ENCODE data around the gene PXYLP1. TPM values are rescaled to one million over a fixed set of nuclear protein-coding genes. Genes with fewer than 3 reads are reported as not detected.
"Not testable (repeated sequence)": the region's sequence is repeated elsewhere in the genome, so short reads cannot be mapped to it uniquely, and the experiment has no call there.

The PXYLP1 gene
- polyA plus RNA-seq, 1 experiment, result 20.0 TPM

DNA sequence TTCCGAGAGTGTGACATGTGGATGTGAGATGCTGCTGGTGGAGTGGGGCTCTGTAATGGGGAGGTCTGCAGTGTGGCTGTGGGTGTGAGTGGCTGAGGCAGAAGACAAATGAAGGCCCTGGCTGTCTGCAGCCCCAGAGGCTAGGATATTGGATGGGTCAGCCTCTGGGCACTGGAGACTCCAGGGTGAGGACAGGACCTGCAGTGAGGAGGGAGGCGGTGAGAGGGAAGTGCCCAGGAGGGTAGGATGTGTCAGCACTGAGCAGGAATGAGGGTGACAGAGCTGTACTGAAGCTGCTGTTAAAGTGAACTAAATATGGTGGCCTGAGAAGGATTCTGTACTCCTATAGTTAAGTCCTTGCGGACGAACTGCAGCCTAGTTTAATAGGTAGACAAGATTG lies 27.3 kb upstream of the PXYLP1 start:
- no peak overlapping the region for H3K4me3 ChIP-seq (ENCODE audit: low read depth, low read length)
- no peak for DNase-seq (ENCODE audit: low read depth, low spot score)
- peaks cover 21% of the 10 kb centered on the region for H3K27me3 ChIP-seq (ENCODE audit: control insufficient read depth, insufficient read depth, low read length)
- no peaks in the 10 kb centered on the region for H3K9me3 ChIP-seq (ENCODE audit: control insufficient read depth, insufficient read depth, low read length)
- CTCF ChIA-PET, result no interaction called here
- no peak overlapping the region for H3K27ac ChIP-seq (ENCODE audit: low read depth, low read length)
- TF ChIP-seq, protein P1, sequence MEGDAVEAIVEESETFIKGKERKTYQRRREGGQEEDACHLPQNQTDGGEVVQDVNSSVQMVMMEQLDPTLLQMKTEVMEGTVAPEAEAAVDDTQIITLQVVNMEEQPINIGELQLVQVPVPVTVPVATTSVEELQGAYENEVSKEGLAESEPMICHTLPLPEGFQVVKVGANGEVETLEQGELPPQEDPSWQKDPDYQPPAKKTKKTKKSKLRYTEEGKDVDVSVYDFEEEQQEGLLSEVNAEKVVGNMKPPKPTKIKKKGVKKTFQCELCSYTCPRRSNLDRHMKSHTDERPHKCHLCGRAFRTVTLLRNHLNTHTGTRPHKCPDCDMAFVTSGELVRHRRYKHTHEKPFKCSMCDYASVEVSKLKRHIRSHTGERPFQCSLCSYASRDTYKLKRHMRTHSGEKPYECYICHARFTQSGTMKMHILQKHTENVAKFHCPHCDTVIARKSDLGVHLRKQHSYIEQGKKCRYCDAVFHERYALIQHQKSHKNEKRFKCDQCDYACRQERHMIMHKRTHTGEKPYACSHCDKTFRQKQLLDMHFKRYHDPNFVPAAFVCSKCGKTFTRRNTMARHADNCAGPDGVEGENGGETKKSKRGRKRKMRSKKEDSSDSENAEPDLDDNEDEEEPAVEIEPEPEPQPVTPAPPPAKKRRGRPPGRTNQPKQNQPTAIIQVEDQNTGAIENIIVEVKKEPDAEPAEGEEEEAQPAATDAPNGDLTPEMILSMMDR (IDR thresholded peaks at IDR 0.05; ENCODE audit: low read depth, low read length), result no peak
- POLR2A ChIA-PET, result no interaction called here

- H3K27ac ChIP-seq (ENCODE audit: low read depth, low read length); POLR2A ChIA-PET; H3K27me3 ChIP-seq (ENCODE audit: control insufficient read depth, insufficient read depth, low read length); CTCF ChIA-PET; H3K4me3 ChIP-seq (ENCODE audit: low read depth, low read length); DNase-seq (ENCODE audit: low read depth, low spot score); H3K9me3 ChIP-seq (ENCODE audit: control insufficient read depth, insufficient read depth, low read length): not testable (repeated sequence)
Observed at GRCh38 chr3:141211306-141211705, 20.3 kb upstream of the PXYLP1 start.

GRCh38 chr3:141212101-141212500 lies 19.5 kb upstream of the PXYLP1 start:
- ChIA-PET POLR2A (no interaction called here), CTCF (no interaction called here)
- TF ChIP-seq, protein P1 (IDR thresholded peaks at IDR 0.05; ENCODE audit: low read depth, low read length), result no peak
- Histone ChIP-seq H3K27me3 (ENCODE audit: control insufficient read depth, insufficient read depth, low read length) (peaks cover 2% of the 10 kb centered on the region), H3K9me3 (ENCODE audit: control insufficient read depth, insufficient read depth, low read length) (no peaks in the 10 kb centered on the region), H3K4me3 (ENCODE audit: low read depth, low read length) (no peak overlapping the region), H3K27ac (ENCODE audit: low read depth, low read length) (no peak overlapping the region)
- no peak for DNase-seq (ENCODE audit: low read depth, low spot score)

GRCh38 chr3:141212555-141212954 lies 19.1 kb upstream of the PXYLP1 start:
- TF ChIP-seq, protein P1 (IDR thresholded peaks at IDR 0.05; ENCODE audit: low read depth, low read length), result no peak
- POLR2A ChIA-PET, result no interaction called here
- no peak for DNase-seq (ENCODE audit: low read depth, low spot score)
- Histone ChIP-seq H3K4me3 (ENCODE audit: low read depth, low read length) (no peak overlapping the region), H3K27me3 (ENCODE audit: control insufficient read depth, insufficient read depth, low read length) (no peaks in the 10 kb centered on the region), H3K27ac (ENCODE audit: low read depth, low read length) (no peak overlapping the region), H3K9me3 (ENCODE audit: control insufficient read depth, insufficient read depth, low read length) (no peaks in the 10 kb centered on the region)
- CTCF ChIA-PET, result no interaction called here

- no peak overlapping the region for H3K27ac ChIP-seq (ENCODE audit: low read depth, low read length)
- ChIA-PET CTCF (interaction anchor here (0.8 to 1.2 kb wide), 3 partner anchors 15 to 277 kb away, joined by 3 read pairs; partner anchors contain the start of gene PXYLP1), POLR2A (no interaction called here)
- no peak for DNase-seq (ENCODE audit: low read depth, low spot score)
- TF ChIP-seq, protein P1 (IDR thresholded peaks at IDR 0.05; ENCODE audit: low read depth, low read length), result no peak
- peaks cover 20% of the 10 kb centered on the region for H3K27me3 ChIP-seq (ENCODE audit: control insufficient read depth, insufficient read depth, low read length)
- no peak overlapping the region for H3K4me3 ChIP-seq (ENCODE audit: low read depth, low read length)
- H3K9me3 ChIP-seq (ENCODE audit: control insufficient read depth, insufficient read depth, low read length), result no peaks in the 10 kb centered on the region
Observed at GRCh38 chr3:141216975-141217374, 14.7 kb upstream of the PXYLP1 start.

GRCh38 chr3:141217389-141217788 lies 14.2 kb upstream of the PXYLP1 start:
- H3K27ac ChIP-seq (ENCODE audit: low read depth, low read length), result no peak overlapping the region
- no peaks in the 10 kb centered on the region for H3K9me3 ChIP-seq (ENCODE audit: control insufficient read depth, insufficient read depth, low read length)
- peaks cover 20% of the 10 kb centered on the region for H3K27me3 ChIP-seq (ENCODE audit: control insufficient read depth, insufficient read depth, low read length)
- no peak overlapping the region for H3K4me3 ChIP-seq (ENCODE audit: low read depth, low read length)
- no peak for DNase-seq (ENCODE audit: low read depth, low spot score)
- CTCF ChIA-PET, result interaction anchor here (0.8 to 1.2 kb wide), 3 partner anchors 14 to 277 kb away, joined by 3 read pairs; partner anchors contain the start of gene PXYLP1
- POLR2A ChIA-PET, result no interaction called here
- TF ChIP-seq, protein P1 (IDR thresholded peaks at IDR 0.05; ENCODE audit: low read depth, low read length), result no peak

Measured in AG04450 (cell line).